ENCODE results near the gene TMEM98. TPM values are rescaled to one million over a fixed set of nuclear protein-coding genes. Genes with fewer than 3 reads are reported as not detected.
A peak's percentile ranks its signal among the peaks of the same experiment; 100 is the strongest.
"Not testable (repeated sequence)": the region's sequence is repeated elsewhere in the genome, so short reads cannot be mapped to it uniquely, and the experiment has no call there.

The TMEM98 gene
- total RNA-seq, 1 donor, result 128 TPM

- no peak overlapping the region for H3K4me3 ChIP-seq (ENCODE audit: low read depth, low read length)
- DNase-seq (ENCODE audit: low read depth), result no peak
- no peak for TF ChIP-seq CTCF (IDR thresholded peaks at IDR 0.05; ENCODE audit: insufficient read depth, low read depth, low read length)
These were observed 1.8 kb upstream of the TMEM98 start for GRCh38 chr17:32926183-32926582.

GRCh38 chr17:32926789-32927188 is 1.2 kb upstream of the TMEM98 start:
- not testable (repeated sequence) for H3K4me3 ChIP-seq (ENCODE audit: low read depth, low read length); DNase-seq (ENCODE audit: low read depth)

- TF ChIP-seq CTCF (IDR thresholded peaks at IDR 0.05; ENCODE audit: insufficient read depth, low read depth, low read length), result no peak
- DNase-seq (ENCODE audit: low read depth), result peak; percentile 72
- H3K4me3 ChIP-seq (ENCODE audit: low read depth, low read length), result peak overlapping the region; percentile 44
These were observed 691 bp upstream of the TMEM98 start for GRCh38 chr17:32927201-32927723.

GRCh38 chr17:32928586-32929535 is 908 bp downstream of the TMEM98 start:
- H3K4me3 ChIP-seq (ENCODE audit: low read depth, low read length), result peak overlapping the region; percentile 69
- no peak for TF ChIP-seq CTCF (IDR thresholded peaks at IDR 0.05; ENCODE audit: insufficient read depth, low read depth, low read length)
- DNase-seq (ENCODE audit: low read depth), result peak; percentile 42

GRCh38 chr17:32929588-32929987 is 1.6 kb downstream of the TMEM98 start:
- peak overlapping the region; percentile 69 for H3K4me3 ChIP-seq (ENCODE audit: low read depth, low read length)
- no peak for DNase-seq (ENCODE audit: low read depth)
- TF ChIP-seq CTCF (IDR thresholded peaks at IDR 0.05; ENCODE audit: insufficient read depth, low read depth, low read length), result no peak

GRCh38 chr17:32930512-32930911 is 2.6 kb downstream of the TMEM98 start:
- H3K4me3 ChIP-seq (ENCODE audit: low read depth, low read length), result no peak overlapping the region
- no peak for DNase-seq (ENCODE audit: low read depth)
- TF ChIP-seq CTCF (IDR thresholded peaks at IDR 0.05; ENCODE audit: insufficient read depth, low read depth, low read length), result no peak

GRCh38 chr17:32931686-32932085 is 3.7 kb downstream of the TMEM98 start:
- TF ChIP-seq CTCF (IDR thresholded peaks at IDR 0.05; ENCODE audit: insufficient read depth, low read depth, low read length), result no peak
- DNase-seq (ENCODE audit: low read depth), result no peak
- H3K4me3 ChIP-seq (ENCODE audit: low read depth, low read length), result no peak overlapping the region

Data from fibroblast of villous mesenchyme (primary cell).